Caco-2 (cell line): ENCODE results near the gene RASGRP3. TPM values are rescaled to one million over a fixed set of nuclear protein-coding genes. Genes with fewer than 3 reads are reported as not detected.

ENCODE experiments used
- BruUV-seq: library from RNA; stranded (reverse); fragments of 400-500 nt; replicated peaks from 2 replicates; lab custom pipeline; 2021; lab: Mats Ljungman, UMichigan
- CTCF ChIA-PET: fragments of 300-600 bp; sonication (Branson Sonifier 250); formaldehyde crosslinking; loops from one replicate; lab custom pipeline; 2022; ENCODE audit warnings: antibody characterized with exemption; lab: Charles Lee
- POLR2A ChIA-PET: fragments of 300-600 bp; sonication (Branson Sonifier 250); formaldehyde crosslinking; loops from one replicate; lab custom pipeline; 2022; ENCODE audit warnings: antibody characterized with exemption; lab: Charles Lee
- DNase-seq, 2 experiments: peaks; one replicate each; pipeline versions ENCODE4 v3.0.0 to v3.0.0-alpha.2; 2020 to 2022
- H3K27me3 ChIP-seq: replicated peaks from 2 replicates; pipeline ENCODE4 v1.6.0; 2011; ENCODE audit warnings: low read length; ENCODE audit not compliant: control insufficient read depth, insufficient read depth
- H3K36me3 ChIP-seq: 2 replicates; pipeline ENCODE4 v1.5.1; 2011; ENCODE audit warnings: low read length; ENCODE audit not compliant: control insufficient read depth, insufficient read depth
- H3K4me1 ChIP-seq: fragments of 250-450 bp; sonication (Bioruptor Pico); 2 replicates; pipeline ENCODE4 v1.5.1; 2020; ENCODE audit warnings: mild to moderate bottlenecking
- H3K4me3 ChIP-seq: 2 replicates; pipeline ENCODE4 v1.5.1; 2011; ENCODE audit warnings: low read depth, mild to moderate bottlenecking, control low read depth, low read length
- H3K9me3 ChIP-seq: fragments of 250-450 bp; sonication (Bioruptor Pico); 2 replicates; pipeline ENCODE4 v1.5.1; 2020; ENCODE audit warnings: mild to moderate bottlenecking, moderate library complexity
- H3K27ac Mint-ChIP-seq: one replicate; pipeline ENCODE4 v1.8.0; 2022; ENCODE audit warnings: mixed read lengths; ENCODE audit not compliant: unreplicated experiment
- H3K27me3 Mint-ChIP-seq: one replicate; pipeline ENCODE4 v1.8.0; 2022; ENCODE audit warnings: mixed read lengths; ENCODE audit not compliant: insufficient read depth, unreplicated experiment
- H3K36me3 Mint-ChIP-seq: one replicate; pipeline ENCODE4 v1.8.0; 2022; ENCODE audit warnings: mild to moderate bottlenecking, mixed read lengths; ENCODE audit not compliant: insufficient read depth, unreplicated experiment
- H3K4me1 Mint-ChIP-seq: one replicate; pipeline ENCODE4 v1.8.0; 2022; ENCODE audit warnings: low read depth, mixed read lengths; ENCODE audit not compliant: unreplicated experiment
- H3K4me3 Mint-ChIP-seq: one replicate; pipeline ENCODE4 v1.8.0; 2022; ENCODE audit warnings: mild to moderate bottlenecking, moderate library complexity, mixed read lengths; ENCODE audit not compliant: unreplicated experiment
- H3K9me3 Mint-ChIP-seq: one replicate; pipeline ENCODE4 v1.8.0; 2022; ENCODE audit warnings: mixed read lengths; ENCODE audit not compliant: unreplicated experiment
- intact Hi-C: fragments of 100-400 bp; cut with micrococcal nuclease; formaldehyde crosslinking; loops from one replicate; pipeline ENCODE4 v1.10.0; 2022; ENCODE audit not compliant: unreplicated experiment
- total RNA-seq: library from RNA; stranded (reverse); gene quantifications from 2 replicates; pipeline ENCODE4 v1.2.3, GENCODE V29; 2022
- TF ChIP-seq, protein P1 (sequence below), 2 experiments: fragments of 200-600 bp in 1 of 2; IDR thresholded peaks; 1 replicate in 1 of 2; 2 replicates in 1 of 2; pipeline versions ENCODE4 v1.5.1 to v1.8.0; 2011 to 2022; ENCODE audit warnings: antibody characterized with exemption in 1 of 2, control low read depth in 1 of 2, inconsistent platforms in 1 of 2, low read depth in 1 of 2, low read length in 1 of 2, mild to moderate bottlenecking in 1 of 2, moderate library complexity in 1 of 2; ENCODE audit not compliant: insufficient read depth in 1 of 2, severe bottlenecking in 1 of 2, unreplicated experiment in 1 of 2

RASGRP3 gene
- total RNA-seq, 1 experiment from 2014 or later: 9.2 TPM

DNA sequence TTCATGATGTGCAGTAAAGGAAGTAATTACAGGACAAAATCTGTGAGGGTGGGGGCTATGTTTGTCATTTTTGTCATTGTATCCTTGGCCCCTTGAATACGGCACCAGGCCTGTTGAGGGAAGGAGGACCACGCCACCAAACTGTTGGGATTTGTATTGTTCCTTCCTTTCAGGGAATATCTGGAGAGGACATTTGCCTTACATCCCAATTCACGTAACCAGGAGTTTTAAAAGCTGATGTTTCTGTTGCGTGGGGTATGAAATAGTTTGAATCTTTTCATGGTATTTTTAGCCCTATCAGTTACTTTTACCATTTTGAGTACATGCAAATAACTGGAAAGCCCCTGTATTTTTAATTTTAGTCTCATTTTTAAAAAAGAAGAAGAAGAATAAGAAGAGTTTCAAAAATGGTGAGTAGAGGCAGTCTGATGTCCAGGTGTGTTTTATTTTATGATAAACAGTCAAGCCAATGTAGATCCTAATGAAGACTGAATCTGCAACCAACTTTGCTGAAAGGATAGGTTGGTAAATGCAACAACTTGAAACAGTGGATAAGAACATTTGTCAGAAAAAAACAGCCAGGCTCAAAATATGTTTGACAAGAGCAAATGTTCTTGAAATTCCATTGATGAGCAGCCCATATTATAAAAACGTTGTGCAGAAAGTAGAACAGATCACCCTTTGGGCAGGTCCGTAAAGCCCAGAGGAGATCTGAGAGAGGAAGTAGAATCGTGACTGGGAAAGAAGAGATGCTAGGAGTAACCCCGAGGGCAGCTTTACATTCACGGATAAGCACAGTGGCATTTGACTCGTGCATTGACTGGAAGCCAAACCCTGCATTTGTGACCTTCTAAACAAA, 54.5 kb downstream of the RASGRP3 start:
- no peaks in the 10 kb centered on the region; the same call in 1 of the 2 replicates for H3K4me1 ChIP-seq
- Mint-ChIP-seq H3K27ac (no peak overlapping the region), H3K4me3 (no peak overlapping the region), H3K27me3 (no peaks in the 10 kb centered on the region), H3K4me1 (no peaks in the 10 kb centered on the region), H3K36me3 (no peaks in the 10 kb centered on the region), H3K9me3 (no peaks in the 10 kb centered on the region)
- H3K27me3 ChIP-seq: no peaks in the 10 kb centered on the region
- CTCF ChIA-PET: no interaction called here
- H3K36me3 ChIP-seq: no peaks in the 10 kb centered on the region
- H3K4me3 ChIP-seq: no peak overlapping the region
- no peak for DNase-seq
- no TSS peak for BruUV-seq
- POLR2A ChIA-PET: no interaction called here
- H3K9me3 ChIP-seq: no peaks in the 10 kb centered on the region
- intact Hi-C loops: no loop called here
- TF ChIP-seq, protein P1, sequence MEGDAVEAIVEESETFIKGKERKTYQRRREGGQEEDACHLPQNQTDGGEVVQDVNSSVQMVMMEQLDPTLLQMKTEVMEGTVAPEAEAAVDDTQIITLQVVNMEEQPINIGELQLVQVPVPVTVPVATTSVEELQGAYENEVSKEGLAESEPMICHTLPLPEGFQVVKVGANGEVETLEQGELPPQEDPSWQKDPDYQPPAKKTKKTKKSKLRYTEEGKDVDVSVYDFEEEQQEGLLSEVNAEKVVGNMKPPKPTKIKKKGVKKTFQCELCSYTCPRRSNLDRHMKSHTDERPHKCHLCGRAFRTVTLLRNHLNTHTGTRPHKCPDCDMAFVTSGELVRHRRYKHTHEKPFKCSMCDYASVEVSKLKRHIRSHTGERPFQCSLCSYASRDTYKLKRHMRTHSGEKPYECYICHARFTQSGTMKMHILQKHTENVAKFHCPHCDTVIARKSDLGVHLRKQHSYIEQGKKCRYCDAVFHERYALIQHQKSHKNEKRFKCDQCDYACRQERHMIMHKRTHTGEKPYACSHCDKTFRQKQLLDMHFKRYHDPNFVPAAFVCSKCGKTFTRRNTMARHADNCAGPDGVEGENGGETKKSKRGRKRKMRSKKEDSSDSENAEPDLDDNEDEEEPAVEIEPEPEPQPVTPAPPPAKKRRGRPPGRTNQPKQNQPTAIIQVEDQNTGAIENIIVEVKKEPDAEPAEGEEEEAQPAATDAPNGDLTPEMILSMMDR (IDR thresholded peaks at IDR 0.05; ENCODE audit: insufficient read depth in 1 of 2, low read depth in 1 of 2, low read length in 1 of 2, severe bottlenecking in 1 of 2, unreplicated experiment in 1 of 2): no peak

GRCh38 chr2:33531549-33532059, 55.2 kb downstream of the RASGRP3 start:
- no peaks in the 10 kb centered on the region for H3K9me3 Mint-ChIP-seq
- no peaks in the 10 kb centered on the region for H3K27me3 Mint-ChIP-seq
- Histone ChIP-seq H3K9me3 (no peaks in the 10 kb centered on the region), H3K36me3 (no peaks in the 10 kb centered on the region), H3K4me1 (no peaks in the 10 kb centered on the region; the same call in 1 of the 2 replicates), H3K4me3 (no peak overlapping the region), H3K27me3 (no peaks in the 10 kb centered on the region)
- no peak overlapping the region for H3K4me3 Mint-ChIP-seq
- ChIA-PET CTCF (no interaction called here), POLR2A (no interaction called here)
- TF ChIP-seq, protein P1 (IDR thresholded peaks at IDR 0.05; ENCODE audit: insufficient read depth in 1 of 2, low read depth in 1 of 2, low read length in 1 of 2, severe bottlenecking in 1 of 2, unreplicated experiment in 1 of 2): no peak
- H3K27ac Mint-ChIP-seq: no peak overlapping the region
- H3K4me1 Mint-ChIP-seq: no peaks in the 10 kb centered on the region
- no peaks in the 10 kb centered on the region for H3K36me3 Mint-ChIP-seq
- DNase-seq: no peak
- intact Hi-C loops: no loop called here
- BruUV-seq: no TSS peak

- BruUV-seq: no TSS peak
- Mint-ChIP-seq H3K27me3 (no peaks in the 10 kb centered on the region), H3K9me3 (no peaks in the 10 kb centered on the region), H3K27ac (no peak overlapping the region), H3K4me1 (no peaks in the 10 kb centered on the region), H3K36me3 (no peaks in the 10 kb centered on the region), H3K4me3 (no peak overlapping the region)
- CTCF ChIA-PET: no interaction called here
- TF ChIP-seq, protein P1 (IDR thresholded peaks at IDR 0.05; ENCODE audit: insufficient read depth in 1 of 2, low read depth in 1 of 2, low read length in 1 of 2, severe bottlenecking in 1 of 2, unreplicated experiment in 1 of 2): no peak
- intact Hi-C loops: no loop called here
- no peaks in the 10 kb centered on the region for H3K9me3 ChIP-seq
- POLR2A ChIA-PET: no interaction called here
- DNase-seq: no peak
- H3K4me3 ChIP-seq: no peak overlapping the region
- H3K4me1 ChIP-seq: no peaks in the 10 kb centered on the region; the same call in 1 of the 2 replicates
- H3K36me3 ChIP-seq: no peaks in the 10 kb centered on the region
- H3K27me3 ChIP-seq: no peaks in the 10 kb centered on the region
Observed at GRCh38 chr2:33532146-33532545, 55.7 kb downstream of the RASGRP3 start.
